Neural progenitor cell (in vitro differentiated cells): Measurements from ENCODE around the gene IKBIP. TPM values are rescaled to one million over a fixed set of nuclear protein-coding genes. Genes with fewer than 3 reads are reported as not detected.
A peak's percentile ranks its signal among the peaks of the same experiment; 100 is the strongest.
"Not testable (repeated sequence)": the region's sequence is repeated elsewhere in the genome, so short reads cannot be mapped to it uniquely, and the experiment has no call there.

Experiments
- DNase-seq: peaks from one replicate; pipeline ENCODE4 v3.0.0-alpha.2; 2016; ENCODE audit warnings: low spot score
- H2AFZ ChIP-seq: fragments of 200-600 bp; sonication (generic); replicated peaks from 2 replicates; pipeline ENCODE4 v1.6.1; 2016; ENCODE audit warnings: antibody characterized with exemption
- H3F3A ChIP-seq: fragments of 200-600 bp; sonication (generic); 2 replicates; pipeline ENCODE4 v1.6.1; 2016; ENCODE audit warnings: antibody characterized with exemption, low read depth
- H3K27ac ChIP-seq: fragments of 200-600 bp; sonication (generic); 2 replicates; pipeline ENCODE4 v1.5.1; 2016; ENCODE audit warnings: mild to moderate bottlenecking
- H3K27me3 ChIP-seq: fragments of 200-600 bp; sonication (generic); 2 replicates; pipeline ENCODE4 v1.6.1; 2016; ENCODE audit warnings: mild to moderate bottlenecking, moderate library complexity
- H3K36me3 ChIP-seq: fragments of 200-600 bp; sonication (generic); 2 replicates; pipeline ENCODE4 v1.5.1; 2016
- H3K4me1 ChIP-seq: fragments of 200-600 bp; sonication (generic); 2 replicates; pipeline ENCODE4 v1.6.1; 2016; ENCODE audit warnings: mixed run types
- H3K4me2 ChIP-seq: fragments of 200-600 bp; sonication (generic); 2 replicates; pipeline ENCODE4 v1.6.1; 2016
- H3K4me3 ChIP-seq: fragments of 200-600 bp; sonication (generic); 2 replicates; pipeline ENCODE4 v1.5.1; 2016
- H3K79me2 ChIP-seq: fragments of 200-600 bp; sonication (generic); 2 replicates; pipeline ENCODE4 v1.6.1; 2016; ENCODE audit warnings: low read depth
- H3K9ac ChIP-seq: fragments of 200-600 bp; sonication (generic); 2 replicates; pipeline ENCODE4 v1.6.1; 2016
- H3K9me3 ChIP-seq: fragments of 200-600 bp; sonication (generic); 2 replicates; pipeline ENCODE4 v1.5.1; 2016; ENCODE audit warnings: low read depth
- H4K20me1 ChIP-seq: fragments of 200-600 bp; sonication (generic); 2 replicates; pipeline ENCODE4 v1.6.1; 2016; ENCODE audit warnings: low read depth
- H3K27ac Mint-ChIP-seq: 3 replicates; pipeline ENCODE4 v1.8.0; 2021; ENCODE audit warnings: mixed read lengths
- H3K27me3 Mint-ChIP-seq: 2 replicates; pipeline ENCODE4 v1.8.0; 2022; ENCODE audit warnings: low read depth, mild to moderate bottlenecking, inconsistent platforms, moderate library complexity, mixed read lengths; ENCODE audit not compliant: insufficient read depth
- H3K36me3 Mint-ChIP-seq: 3 replicates; pipeline ENCODE4 v1.8.0; 2021; ENCODE audit warnings: mixed read lengths
- H3K4me1 Mint-ChIP-seq: 3 replicates; pipeline ENCODE4 v1.8.0; 2021; ENCODE audit warnings: mixed read lengths
- H3K4me3 Mint-ChIP-seq: 3 replicates; pipeline ENCODE4 v1.8.0; 2021; ENCODE audit warnings: mild to moderate bottlenecking, moderate library complexity, mixed read lengths
- H3K9me3 Mint-ChIP-seq: 3 replicates; pipeline ENCODE4 v1.8.0; 2020; ENCODE audit warnings: mixed read lengths
- EZH2 ChIP-seq: fragments of 200-600 bp; sonication (generic); IDR thresholded peaks from 2 replicates; pipeline ENCODE4 v1.6.1; 2017; ENCODE audit warnings: antibody characterized with exemption, mild to moderate bottlenecking, moderate library complexity
- EZH2phosphoT487 ChIP-seq: fragments of 200-600 bp; sonication (generic); IDR thresholded peaks from 2 replicates; pipeline ENCODE4 v1.6.1; 2017; ENCODE audit warnings: antibody characterized with exemption
- total RNA-seq: library from RNA; depleted of rRNA; stranded (reverse); fragments of >200 nt; gene quantifications from 2 replicates; pipeline ENCODE4 v1.2.3, GENCODE V29; 2015; ENCODE audit warnings: low replicate concordance
- TF ChIP-seq, protein P1 (sequence below): fragments of 200-600 bp; sonication (generic); IDR thresholded peaks from 2 replicates; pipeline ENCODE4 v1.5.1; 2017; ENCODE audit warnings: antibody characterized with exemption, mild to moderate bottlenecking

IKBIP gene
- total RNA-seq, 1 donor from 2014 or later, result 51.6 TPM

DNA sequence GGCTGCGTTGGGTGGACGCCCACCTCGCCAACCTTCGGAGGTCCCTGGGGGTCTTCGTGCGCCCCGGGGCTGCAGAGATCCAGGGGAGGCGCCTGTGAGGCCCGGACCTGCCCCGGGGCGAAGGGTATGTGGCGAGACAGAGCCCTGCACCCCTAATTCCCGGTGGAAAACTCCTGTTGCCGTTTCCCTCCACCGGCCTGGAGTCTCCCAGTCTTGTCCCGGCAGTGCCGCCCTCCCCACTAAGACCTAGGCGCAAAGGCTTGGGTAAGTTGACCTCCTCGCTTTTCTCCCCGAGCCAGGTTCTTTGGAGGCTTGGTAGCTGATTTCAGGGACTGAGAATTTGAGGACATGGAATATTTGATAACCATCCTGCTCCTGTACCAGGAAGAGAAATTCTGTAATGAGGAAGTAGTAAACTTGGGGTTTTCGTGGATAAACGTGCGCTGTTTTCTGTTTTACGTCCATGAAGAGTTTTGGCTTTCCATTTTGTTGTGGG, 1.0 kb upstream of the IKBIP start:
- peak overlapping the region; percentile 51 for H2AFZ ChIP-seq
- peaks cover 15% of the 10 kb centered on the region for H3F3A ChIP-seq
- peak overlapping the region; percentile 65 for H3K27ac ChIP-seq
- peak; percentile 53 for DNase-seq
- Mint-ChIP-seq H3K4me1 (peaks cover 11% of the 10 kb centered on the region), H3K27me3 (peaks cover 2% of the 10 kb centered on the region), H3K27ac (no peak overlapping the region), H3K9me3 (no peaks in the 10 kb centered on the region), H3K4me3 (peak overlapping the region; percentile 98), H3K36me3 (peaks cover 11% of the 10 kb centered on the region)
- peak overlapping the region; percentile 82 for H3K4me2 ChIP-seq
- H4K20me1 ChIP-seq, result peaks cover 25% of the 10 kb centered on the region
- peaks cover 14% of the 10 kb centered on the region for H3K4me1 ChIP-seq
- H3K9me3 ChIP-seq, result no peaks in the 10 kb centered on the region
- no peaks in the 10 kb centered on the region for H3K36me3 ChIP-seq
- H3K79me2 ChIP-seq, result peaks cover 68% of the 10 kb centered on the region
- H3K27me3 ChIP-seq, result no peaks in the 10 kb centered on the region
- peak overlapping the region; percentile 74 for H3K4me3 ChIP-seq
- no peak for TF ChIP-seq EZH2
- no peak for TF ChIP-seq EZH2phosphoT487
- TF ChIP-seq, protein P1, sequence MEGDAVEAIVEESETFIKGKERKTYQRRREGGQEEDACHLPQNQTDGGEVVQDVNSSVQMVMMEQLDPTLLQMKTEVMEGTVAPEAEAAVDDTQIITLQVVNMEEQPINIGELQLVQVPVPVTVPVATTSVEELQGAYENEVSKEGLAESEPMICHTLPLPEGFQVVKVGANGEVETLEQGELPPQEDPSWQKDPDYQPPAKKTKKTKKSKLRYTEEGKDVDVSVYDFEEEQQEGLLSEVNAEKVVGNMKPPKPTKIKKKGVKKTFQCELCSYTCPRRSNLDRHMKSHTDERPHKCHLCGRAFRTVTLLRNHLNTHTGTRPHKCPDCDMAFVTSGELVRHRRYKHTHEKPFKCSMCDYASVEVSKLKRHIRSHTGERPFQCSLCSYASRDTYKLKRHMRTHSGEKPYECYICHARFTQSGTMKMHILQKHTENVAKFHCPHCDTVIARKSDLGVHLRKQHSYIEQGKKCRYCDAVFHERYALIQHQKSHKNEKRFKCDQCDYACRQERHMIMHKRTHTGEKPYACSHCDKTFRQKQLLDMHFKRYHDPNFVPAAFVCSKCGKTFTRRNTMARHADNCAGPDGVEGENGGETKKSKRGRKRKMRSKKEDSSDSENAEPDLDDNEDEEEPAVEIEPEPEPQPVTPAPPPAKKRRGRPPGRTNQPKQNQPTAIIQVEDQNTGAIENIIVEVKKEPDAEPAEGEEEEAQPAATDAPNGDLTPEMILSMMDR, result no peak
- peak overlapping the region; percentile 51 for H3K9ac ChIP-seq

DNA sequence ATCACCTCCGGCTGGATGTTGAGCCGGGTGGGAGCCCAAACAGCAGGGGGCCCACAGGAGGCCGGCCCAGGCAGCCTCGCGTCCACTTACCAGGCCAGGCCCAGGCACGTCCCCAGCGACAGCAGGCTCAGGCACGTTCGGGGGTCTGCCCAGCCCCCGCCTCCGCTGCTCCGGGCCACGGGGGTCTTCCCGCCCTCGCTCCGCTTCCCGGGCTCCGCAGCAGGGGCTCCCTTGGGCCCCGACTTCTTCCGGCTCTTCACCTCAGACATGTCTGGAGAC, 216 bp downstream of the IKBIP start:
- peaks cover 81% of the 10 kb centered on the region for H3K79me2 ChIP-seq
- H3K27ac Mint-ChIP-seq, result peak overlapping the region; percentile 90
- no peak for DNase-seq

DNA sequence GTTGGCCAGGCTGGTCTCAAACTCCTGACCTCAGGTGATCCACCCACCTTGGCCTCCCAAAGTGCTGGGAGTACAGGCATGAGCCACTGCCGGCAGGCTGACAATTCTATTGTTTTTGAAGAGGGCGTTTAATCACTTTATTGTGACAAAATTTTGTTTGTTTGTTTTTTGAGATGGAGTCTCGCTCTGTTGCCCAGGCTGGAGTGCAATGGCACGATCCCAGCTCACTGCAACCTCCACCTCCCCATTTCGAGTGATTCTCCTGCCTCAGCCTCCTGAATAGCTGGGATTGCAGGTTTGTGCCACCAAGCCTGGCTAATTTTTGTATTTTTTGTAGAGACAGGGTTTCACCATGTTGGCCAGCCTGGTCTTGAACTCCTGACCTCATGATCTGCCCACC, 1.8 kb downstream of the IKBIP start:
- peaks cover 22% of the 10 kb centered on the region for H4K20me1 ChIP-seq
- H3K36me3 Mint-ChIP-seq, result peaks cover 11% of the 10 kb centered on the region
- DNase-seq, H3K9me3 ChIP-seq, H3K27ac Mint-ChIP-seq, H3K9me3 Mint-ChIP-seq, H3K27me3 ChIP-seq, H3K36me3 ChIP-seq, H2AFZ ChIP-seq, H3K9ac ChIP-seq, H3K27me3 Mint-ChIP-seq, H3K27ac ChIP-seq: not testable (repeated sequence)
- H3K4me1 Mint-ChIP-seq, result peaks cover 11% of the 10 kb centered on the region
- H3F3A ChIP-seq, result peaks cover 15% of the 10 kb centered on the region
- peak overlapping the region; percentile 99 for H3K4me3 Mint-ChIP-seq
- peaks cover 14% of the 10 kb centered on the region for H3K4me1 ChIP-seq
- peak overlapping the region; percentile 78 for H3K4me2 ChIP-seq
- peak overlapping the region; percentile 74 for H3K4me3 ChIP-seq
- H3K79me2 ChIP-seq, result peaks cover 89% of the 10 kb centered on the region

More for the DNA sequence above, 216 bp downstream of the IKBIP start:
- H3K4me1 ChIP-seq, result peaks cover 14% of the 10 kb centered on the region
- H3K9me3 ChIP-seq, result no peaks in the 10 kb centered on the region
- Mint-ChIP-seq H3K9me3 (no peaks in the 10 kb centered on the region), H3K4me1 (peaks cover 11% of the 10 kb centered on the region), H3K4me3 (peak overlapping the region; percentile 99), H3K27me3 (peaks cover 2% of the 10 kb centered on the region), H3K36me3 (peaks cover 6% of the 10 kb centered on the region)
- H3F3A ChIP-seq, result peaks cover 15% of the 10 kb centered on the region
- no peaks in the 10 kb centered on the region for H3K27me3 ChIP-seq
- H3K4me2 ChIP-seq, result peak overlapping the region; percentile 78
- TF ChIP-seq EZH2 (no peak), EZH2phosphoT487 (no peak)
- TF ChIP-seq, protein P1, result no peak
- no peaks in the 10 kb centered on the region for H3K36me3 ChIP-seq
- H2AFZ ChIP-seq, result peak overlapping the region; percentile 98
- peak overlapping the region; percentile 74 for H3K4me3 ChIP-seq
- peak overlapping the region; percentile 48 for H3K9ac ChIP-seq
- H3K27ac ChIP-seq, result peak overlapping the region; percentile 90
- peaks cover 25% of the 10 kb centered on the region for H4K20me1 ChIP-seq

DNA sequence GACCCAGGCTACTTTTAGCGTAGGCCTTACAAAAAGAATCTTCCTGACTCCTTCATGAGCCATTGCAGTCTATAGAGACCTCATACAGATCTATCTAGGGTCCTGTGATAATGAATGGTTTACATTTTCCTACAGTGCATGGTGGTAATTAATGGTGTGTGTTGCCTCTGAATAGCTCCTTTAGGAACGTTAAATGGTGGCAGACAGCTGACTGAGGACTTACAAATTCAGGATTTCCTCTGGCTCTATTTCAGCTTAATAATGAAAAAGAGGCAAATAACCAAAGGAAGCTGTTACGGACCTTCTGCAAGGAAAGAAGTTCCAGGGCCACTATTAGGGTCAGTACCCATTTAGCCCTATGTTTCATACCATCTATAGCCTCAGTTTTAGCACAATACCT, 5.1 kb downstream of the IKBIP start:
- Mint-ChIP-seq H3K9me3 (no peaks in the 10 kb centered on the region), H3K4me3 (no peak overlapping the region), H3K27me3 (no peaks in the 10 kb centered on the region), H3K27ac (no peak overlapping the region), H3K36me3 (peaks cover 11% of the 10 kb centered on the region), H3K4me1 (peaks cover 9% of the 10 kb centered on the region)
- peaks cover 11% of the 10 kb centered on the region for H3F3A ChIP-seq
- no peaks in the 10 kb centered on the region for H3K9me3 ChIP-seq
- H3K36me3 ChIP-seq, result no peaks in the 10 kb centered on the region
- TF ChIP-seq EZH2phosphoT487 (no peak), EZH2 (no peak)
- TF ChIP-seq, protein P1, result no peak
- H3K4me3 ChIP-seq, result no peak overlapping the region
- H3K27me3 ChIP-seq, result no peaks in the 10 kb centered on the region
- peaks cover 2% of the 10 kb centered on the region for H3K4me1 ChIP-seq
- peaks cover 73% of the 10 kb centered on the region for H3K79me2 ChIP-seq
- DNase-seq, result no peak
- H2AFZ ChIP-seq, result no peak overlapping the region
- H3K27ac ChIP-seq, result no peak overlapping the region
- peaks cover 3% of the 10 kb centered on the region for H4K20me1 ChIP-seq
- H3K4me2 ChIP-seq, result no peak overlapping the region
- H3K9ac ChIP-seq, result no peak overlapping the region
